ENCODE measurements around the gene PLA2G3. TPM values are rescaled to one million over a fixed set of nuclear protein-coding genes. Genes with fewer than 3 reads are reported as not detected.
"Not testable (repeated sequence)": the region's sequence is repeated elsewhere in the genome, so short reads cannot be mapped to it uniquely, and the experiment has no call there.

The PLA2G3 gene
- total RNA-seq, 1 donor: not detected

DNA sequence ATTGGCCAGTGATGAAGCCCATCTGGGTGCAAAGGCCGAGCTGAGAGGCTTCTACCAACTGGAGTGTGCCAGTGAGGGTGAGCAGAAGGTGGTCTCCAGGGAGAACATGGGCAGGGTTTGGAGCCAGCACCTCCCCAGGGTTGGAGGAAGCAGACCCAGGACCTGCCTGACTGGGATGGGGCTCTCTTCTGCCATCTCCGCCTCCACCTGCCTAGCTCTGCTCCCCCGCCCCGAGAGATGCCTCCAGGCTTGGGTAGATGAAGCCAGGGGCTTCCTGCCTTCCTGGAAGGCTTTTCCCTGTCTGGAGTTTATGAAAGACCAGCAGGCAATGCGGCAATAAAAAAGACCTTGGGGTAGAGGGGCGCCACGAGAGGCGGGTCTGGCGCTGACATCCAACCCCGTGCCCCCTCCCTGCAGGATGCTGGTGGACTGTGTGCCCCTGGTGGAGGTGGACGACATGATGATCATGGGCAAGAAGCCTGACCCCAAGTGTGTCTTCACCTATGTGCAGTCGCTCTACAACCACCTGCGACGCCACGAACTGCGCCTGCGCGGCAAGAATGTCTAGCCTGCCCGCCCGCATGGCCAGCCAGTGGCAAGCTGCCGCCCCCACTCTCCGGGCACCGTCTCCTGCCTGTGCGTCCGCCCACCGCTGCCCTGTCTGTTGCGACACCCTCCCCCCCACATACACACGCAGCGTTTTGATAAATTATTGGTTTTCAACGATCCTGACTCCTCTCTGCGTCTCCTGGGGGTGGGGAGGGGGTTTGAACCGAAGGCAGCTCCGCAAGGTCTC is 36.2 kb downstream of the PLA2G3 start:
- Histone ChIP-seq H3K4me1 (ENCODE audit: insufficient read depth, low read length) (peaks cover 19% of the 10 kb centered on the region), H3K9me3 (ENCODE audit: low read depth, low read length) (no peaks in the 10 kb centered on the region), H3K4me3 (ENCODE audit: low read length) (no peak overlapping the region), H3K27me3 (ENCODE audit: insufficient read depth, low read length) (no peaks in the 10 kb centered on the region)

DNA sequence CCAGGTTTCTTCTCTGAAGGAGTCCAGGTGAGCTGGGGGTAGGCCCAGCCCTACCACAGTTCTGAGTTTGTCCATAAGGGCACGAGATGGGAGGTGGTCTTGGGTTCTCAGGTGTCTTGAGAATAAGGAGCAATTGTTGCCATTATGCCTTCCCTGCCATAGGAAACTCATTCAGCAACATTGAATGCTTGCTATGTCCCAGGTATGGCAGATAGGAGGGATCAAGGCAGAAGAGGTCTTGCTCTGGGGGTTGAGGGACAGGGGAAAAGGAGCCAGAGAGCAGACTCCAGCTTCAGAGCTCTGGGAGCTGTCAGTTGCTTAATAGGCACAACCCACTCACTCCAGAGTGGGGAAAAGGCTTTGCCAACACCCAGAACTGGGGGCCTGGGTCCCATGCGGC is 37.2 kb downstream of the PLA2G3 start:
- H3K4me1 ChIP-seq (ENCODE audit: insufficient read depth, low read length): peaks cover 16% of the 10 kb centered on the region
- H3K4me3 ChIP-seq (ENCODE audit: low read length): no peak overlapping the region
- H3K9me3 ChIP-seq (ENCODE audit: low read depth, low read length): no peaks in the 10 kb centered on the region
- no peaks in the 10 kb centered on the region for H3K27me3 ChIP-seq (ENCODE audit: insufficient read depth, low read length)

DNA sequence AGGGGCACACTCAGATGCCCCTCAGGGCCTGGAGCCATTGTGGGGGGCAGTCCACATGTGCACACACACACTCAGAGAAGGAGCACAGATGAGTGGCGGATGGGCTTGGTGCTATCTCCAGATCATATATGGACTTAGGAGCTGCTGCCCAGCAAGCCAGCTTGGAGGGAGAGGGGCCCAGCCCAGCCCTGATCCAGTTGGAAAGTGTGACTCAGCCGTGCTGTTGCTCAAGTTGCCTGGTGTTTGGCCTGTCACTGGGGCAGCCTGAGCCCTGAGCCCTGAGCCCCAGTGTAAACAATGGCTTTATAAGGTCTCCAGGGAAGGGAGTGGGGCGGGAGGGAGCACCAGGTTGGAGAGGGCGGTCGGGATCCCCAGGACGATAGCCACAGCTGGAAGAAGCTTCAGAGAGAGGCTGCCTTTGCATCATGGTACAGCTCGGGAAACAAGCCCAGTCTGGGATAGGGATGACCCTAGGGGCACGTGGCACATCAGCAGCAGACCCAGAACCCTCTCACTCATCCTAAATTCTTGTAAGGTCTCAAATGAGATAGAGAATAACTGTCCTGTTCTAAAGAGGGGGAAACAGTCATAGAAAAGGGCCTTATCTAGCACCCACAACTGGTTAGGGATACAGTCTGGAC is 37.7 kb downstream of the PLA2G3 start:
- Histone ChIP-seq H3K4me3 (ENCODE audit: low read length) (no peak overlapping the region), H3K27me3 (ENCODE audit: insufficient read depth, low read length) (no peaks in the 10 kb centered on the region), H3K9me3 (ENCODE audit: low read depth, low read length) (no peaks in the 10 kb centered on the region), H3K4me1 (ENCODE audit: insufficient read depth, low read length) (peaks cover 11% of the 10 kb centered on the region)

DNA sequence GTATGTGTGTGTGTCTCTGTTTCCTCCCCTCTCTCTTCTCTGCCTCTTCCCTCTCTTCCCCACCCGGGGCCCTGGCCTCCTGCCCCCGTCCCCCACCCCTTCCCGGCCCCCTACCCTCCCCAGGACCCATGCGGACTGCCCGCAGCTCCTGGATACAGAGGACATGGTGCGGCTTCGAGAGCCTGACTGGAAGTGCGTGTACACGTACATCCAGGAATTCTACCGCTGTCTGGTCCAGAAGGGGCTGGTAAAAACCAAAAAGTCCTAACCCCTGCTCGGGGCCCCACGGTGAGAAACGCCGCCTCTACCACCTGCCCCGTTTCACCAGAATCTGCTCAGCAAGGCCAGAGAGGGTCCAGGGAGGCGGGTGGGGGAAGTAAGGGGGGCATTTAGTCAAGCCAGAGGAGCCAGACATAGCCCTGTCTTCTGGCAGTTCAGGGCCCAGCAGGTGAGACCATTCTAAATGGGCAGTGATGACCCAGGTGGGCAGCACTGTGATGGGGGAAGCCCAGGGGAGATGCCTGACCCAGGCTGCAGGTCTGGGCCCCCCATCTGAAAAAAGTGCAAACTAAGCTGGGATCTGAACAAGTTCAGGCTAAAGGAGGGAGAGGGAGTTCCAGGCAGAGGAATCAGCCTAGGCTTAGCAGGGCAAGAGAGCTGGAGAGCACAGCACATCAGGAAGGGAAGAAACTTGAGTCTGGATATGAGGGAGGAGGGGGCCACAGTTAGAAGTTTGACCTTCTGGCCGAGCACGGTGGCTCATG is 39.4 kb downstream of the PLA2G3 start:
- H3K4me3 ChIP-seq (ENCODE audit: low read length): no peak overlapping the region
- no peaks in the 10 kb centered on the region for H3K4me1 ChIP-seq (ENCODE audit: insufficient read depth, low read length)
- no peaks in the 10 kb centered on the region for H3K27me3 ChIP-seq (ENCODE audit: insufficient read depth, low read length)
- H3K9me3 ChIP-seq (ENCODE audit: low read depth, low read length): no peaks in the 10 kb centered on the region

DNA sequence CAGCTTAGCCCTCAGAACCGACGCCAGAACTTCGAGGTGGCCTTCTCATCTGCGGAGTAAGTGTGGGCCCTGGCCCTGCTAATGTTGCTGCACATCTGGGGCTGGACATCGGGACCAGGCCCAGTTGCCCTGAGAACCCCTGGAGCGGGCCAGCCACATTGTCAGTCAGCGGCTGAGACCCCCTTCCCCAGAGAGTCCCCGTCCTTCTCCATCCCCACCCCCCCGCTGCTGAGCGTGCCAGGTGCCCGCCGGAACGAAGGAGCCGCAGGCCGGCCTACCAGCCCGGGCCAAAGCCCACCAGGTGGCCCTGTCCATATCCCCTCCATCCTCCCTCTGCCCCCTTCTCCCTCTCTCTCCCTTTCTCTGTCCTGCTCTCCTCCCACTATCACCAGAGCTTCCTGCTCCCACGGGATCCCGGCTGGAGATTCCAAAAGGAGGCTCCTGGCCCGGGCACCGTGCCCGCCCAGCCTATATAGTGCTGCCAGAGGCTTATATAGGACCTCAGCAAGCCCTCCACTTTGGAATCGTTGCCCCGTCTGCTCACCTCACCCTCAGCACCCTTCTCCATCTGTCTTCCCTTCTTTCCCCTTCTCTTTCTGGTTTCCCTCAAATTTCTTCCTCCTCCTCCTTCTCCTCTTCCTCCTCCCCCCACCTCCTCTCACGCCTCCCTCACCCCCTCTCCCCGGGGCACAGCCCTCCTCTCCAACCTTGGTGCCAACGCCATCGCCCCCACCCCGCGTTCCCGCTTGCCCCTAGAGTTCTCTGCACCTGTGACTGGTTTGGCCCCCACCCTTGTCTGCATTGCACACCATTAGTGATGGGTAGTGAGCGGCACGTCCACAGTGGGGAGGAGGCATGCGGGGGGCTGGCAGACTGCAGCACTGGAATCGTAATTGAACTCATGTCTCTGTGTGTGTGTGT is 40.2 kb downstream of the PLA2G3 start:
- no peaks in the 10 kb centered on the region for H3K27me3 ChIP-seq (ENCODE audit: insufficient read depth, low read length)
- no peaks in the 10 kb centered on the region for H3K9me3 ChIP-seq (ENCODE audit: low read depth, low read length)
- H3K4me3 ChIP-seq (ENCODE audit: low read length): no peak overlapping the region
- H3K4me1 ChIP-seq (ENCODE audit: insufficient read depth, low read length): no peaks in the 10 kb centered on the region

DNA sequence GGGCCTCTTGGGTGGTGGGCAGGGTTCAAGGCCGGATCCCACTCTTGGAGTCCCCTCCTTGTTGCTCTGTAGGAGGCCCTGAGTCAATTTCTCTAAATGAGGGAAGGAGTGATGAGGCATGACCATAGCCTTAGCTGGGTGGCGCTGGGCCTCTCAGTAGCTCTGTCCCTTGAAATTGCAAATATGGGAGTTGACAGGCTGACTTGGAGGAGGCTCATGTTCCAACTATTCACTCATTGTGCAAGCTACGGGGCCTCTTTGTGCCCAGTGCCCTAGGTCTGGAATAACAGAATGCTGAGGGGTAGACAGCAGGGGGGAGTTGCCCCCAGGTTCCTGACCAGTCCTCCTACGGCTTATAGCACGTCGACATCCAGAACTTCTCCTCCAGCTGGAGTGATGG is 40.9 kb downstream of the PLA2G3 start:
- Histone ChIP-seq H3K4me1 (ENCODE audit: insufficient read depth, low read length) (no peaks in the 10 kb centered on the region), H3K27me3 (ENCODE audit: insufficient read depth, low read length) (no peaks in the 10 kb centered on the region), H3K4me3 (ENCODE audit: low read length) (no peak overlapping the region)

DNA sequence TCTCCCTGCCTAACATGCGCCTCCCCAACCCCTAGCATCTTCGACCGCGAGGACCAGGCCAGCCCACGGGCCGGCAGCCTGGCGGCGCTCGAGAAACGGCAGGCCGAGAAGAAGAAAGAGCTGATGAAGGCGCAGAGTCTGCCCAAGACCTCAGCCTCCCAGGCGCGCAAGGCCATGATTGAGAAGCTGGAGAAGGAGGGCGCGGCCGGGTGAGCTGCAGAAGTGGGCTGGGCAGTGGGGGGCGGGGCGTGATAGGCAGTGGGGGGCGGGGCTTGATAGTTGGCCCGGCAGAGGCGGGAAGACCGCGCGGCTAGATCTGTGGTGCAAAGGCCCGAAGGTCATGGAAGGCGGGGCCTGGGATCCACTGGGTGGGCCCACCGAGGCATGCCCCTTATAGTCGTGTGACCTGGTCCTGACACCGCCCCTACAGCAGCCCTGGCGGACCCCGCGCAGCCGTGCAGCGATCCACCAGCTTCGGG is 41.6 kb downstream of the PLA2G3 start:
- H3K27me3 ChIP-seq (ENCODE audit: insufficient read depth, low read length): no peaks in the 10 kb centered on the region
- no peak overlapping the region for H3K4me3 ChIP-seq (ENCODE audit: low read length)
- no peaks in the 10 kb centered on the region for H3K4me1 ChIP-seq (ENCODE audit: insufficient read depth, low read length)
- no peaks in the 10 kb centered on the region for H3K9me3 ChIP-seq (ENCODE audit: low read depth, low read length)

More for the DNA sequence above, 40.9 kb downstream of the PLA2G3 start:
- no peaks in the 10 kb centered on the region for H3K9me3 ChIP-seq (ENCODE audit: low read depth, low read length)

DNA sequence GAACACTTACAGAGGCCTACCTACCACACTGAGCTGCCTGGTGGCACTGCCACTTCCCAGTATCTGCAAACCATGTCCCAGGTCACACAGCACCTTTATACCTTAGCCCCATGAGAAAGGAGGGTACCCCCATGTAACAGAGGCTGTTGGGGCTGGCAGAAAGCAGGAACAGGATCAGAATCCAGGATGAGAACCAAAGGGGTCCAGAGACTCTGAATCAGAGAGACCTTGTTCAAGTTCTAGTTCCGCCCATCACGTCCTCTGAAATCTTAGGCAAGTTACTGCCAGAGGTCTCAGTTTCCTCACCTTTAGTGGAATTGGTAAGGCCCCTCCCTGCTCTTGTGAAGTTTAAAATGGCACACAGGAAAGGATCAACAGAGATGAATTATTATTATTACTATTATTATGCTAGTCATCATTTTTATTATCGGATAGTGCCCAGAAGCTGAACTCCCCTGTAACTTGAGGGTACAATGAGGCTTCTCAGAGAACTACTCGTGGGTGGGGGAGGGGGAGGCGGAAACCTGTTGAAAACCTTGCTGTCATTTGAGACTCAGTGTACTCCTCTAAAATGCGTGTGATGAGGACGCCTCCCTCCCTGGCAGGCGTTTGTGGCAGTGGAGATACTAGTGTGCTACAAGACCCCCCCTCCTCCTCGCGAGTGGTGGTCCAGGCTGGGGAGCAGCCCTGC is 42.2 kb downstream of the PLA2G3 start:
- Histone ChIP-seq H3K4me3 (ENCODE audit: low read length) (no peak overlapping the region), H3K4me1 (ENCODE audit: insufficient read depth, low read length) (no peaks in the 10 kb centered on the region), H3K27me3 (ENCODE audit: insufficient read depth, low read length) (no peaks in the 10 kb centered on the region)

DNA sequence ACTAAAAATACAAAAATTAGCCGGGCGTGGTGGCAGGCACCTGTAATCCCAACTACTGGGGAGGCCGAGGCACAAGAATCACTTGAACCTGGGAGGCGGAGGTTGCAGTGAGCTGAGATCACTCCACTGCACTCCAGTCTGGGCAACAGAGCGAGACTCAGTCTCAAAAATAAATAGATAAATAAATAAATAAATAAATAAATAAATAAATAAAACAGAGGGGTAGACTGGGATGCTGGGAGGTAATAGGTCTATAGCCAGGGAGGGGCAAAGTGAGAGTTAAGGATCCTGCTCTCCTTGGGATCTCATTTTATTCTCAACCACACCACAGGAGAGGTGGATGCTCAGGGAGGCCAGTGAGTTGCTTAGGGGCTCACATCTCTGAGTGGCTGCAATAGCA is 42.8 kb downstream of the PLA2G3 start:
- not testable (repeated sequence) for H3K27me3 ChIP-seq (ENCODE audit: insufficient read depth, low read length); H3K9me3 ChIP-seq (ENCODE audit: low read depth, low read length); H3K4me3 ChIP-seq (ENCODE audit: low read length); H3K4me1 ChIP-seq (ENCODE audit: insufficient read depth, low read length)

More for the DNA sequence above, 42.2 kb downstream of the PLA2G3 start:
- H3K9me3 ChIP-seq (ENCODE audit: low read depth, low read length): no peaks in the 10 kb centered on the region

DNA sequence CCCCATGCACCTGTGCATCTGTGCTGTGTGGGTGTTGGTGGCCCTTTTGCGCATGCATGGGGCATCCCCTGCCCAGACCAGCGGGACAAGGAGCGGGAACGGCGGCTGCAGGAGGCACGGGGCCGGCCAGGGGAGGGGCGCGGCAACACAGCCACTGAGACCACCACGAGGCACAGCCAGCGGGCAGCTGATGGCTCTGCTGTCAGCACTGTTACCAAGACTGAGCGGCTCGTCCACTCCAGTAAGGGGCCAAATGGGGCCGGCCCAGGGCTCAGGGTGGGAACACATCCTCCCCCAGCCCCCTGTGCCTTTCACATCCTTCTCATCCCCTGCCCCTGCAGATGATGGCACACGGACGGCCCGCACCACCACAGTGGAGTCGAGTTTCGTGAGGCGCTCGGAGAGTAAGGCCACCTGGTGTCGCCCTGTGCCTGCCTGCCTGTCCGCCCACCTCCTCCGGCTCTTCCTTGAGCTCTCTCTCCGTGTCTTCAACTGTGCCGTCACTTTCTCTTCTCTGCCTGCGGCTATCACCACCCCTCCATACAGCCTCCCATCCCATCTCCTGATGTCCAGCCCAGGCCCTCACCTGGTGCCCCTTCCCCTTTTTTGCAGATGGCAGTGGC is 43.5 kb downstream of the PLA2G3 start:
- Histone ChIP-seq H3K4me1 (ENCODE audit: insufficient read depth, low read length) (no peaks in the 10 kb centered on the region), H3K4me3 (ENCODE audit: low read length) (no peak overlapping the region), H3K27me3 (ENCODE audit: insufficient read depth, low read length) (no peaks in the 10 kb centered on the region), H3K9me3 (ENCODE audit: low read depth, low read length) (no peaks in the 10 kb centered on the region)

DNA sequence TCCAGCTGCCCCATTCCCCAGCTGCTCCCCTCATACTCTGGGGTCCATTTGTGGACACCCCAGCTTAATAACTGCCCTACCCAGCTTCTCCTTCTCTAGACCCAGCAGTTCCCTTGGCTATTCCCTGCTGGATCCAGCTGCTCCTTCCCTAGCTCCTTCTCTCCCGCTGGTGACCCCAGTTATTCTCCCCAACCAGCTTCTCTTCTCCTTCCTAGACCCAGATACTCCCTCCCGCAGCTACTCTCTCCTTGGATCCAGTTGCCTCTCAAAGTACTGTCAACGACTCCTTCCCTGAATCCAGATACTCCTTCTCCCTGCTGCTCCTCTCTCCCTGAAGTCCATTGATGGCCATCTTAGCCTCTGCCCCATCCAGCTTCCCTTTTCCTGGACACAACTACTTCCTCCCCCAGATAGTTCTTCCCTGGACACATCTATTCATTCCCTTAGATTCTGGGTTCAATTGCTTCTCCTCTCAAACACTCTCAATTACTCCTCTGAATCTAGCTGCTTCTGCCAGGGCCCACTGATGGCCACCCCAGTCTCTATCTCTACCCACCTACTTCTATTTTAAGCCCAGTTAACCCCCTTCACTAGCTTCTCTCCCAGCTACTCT is 44.6 kb downstream of the PLA2G3 start:
- H3K4me1 ChIP-seq (ENCODE audit: insufficient read depth, low read length): no peaks in the 10 kb centered on the region
- H3K27me3 ChIP-seq (ENCODE audit: insufficient read depth, low read length): no peaks in the 10 kb centered on the region
- no peaks in the 10 kb centered on the region for H3K9me3 ChIP-seq (ENCODE audit: low read depth, low read length)
- H3K4me3 ChIP-seq (ENCODE audit: low read length): no peak overlapping the region

DNA sequence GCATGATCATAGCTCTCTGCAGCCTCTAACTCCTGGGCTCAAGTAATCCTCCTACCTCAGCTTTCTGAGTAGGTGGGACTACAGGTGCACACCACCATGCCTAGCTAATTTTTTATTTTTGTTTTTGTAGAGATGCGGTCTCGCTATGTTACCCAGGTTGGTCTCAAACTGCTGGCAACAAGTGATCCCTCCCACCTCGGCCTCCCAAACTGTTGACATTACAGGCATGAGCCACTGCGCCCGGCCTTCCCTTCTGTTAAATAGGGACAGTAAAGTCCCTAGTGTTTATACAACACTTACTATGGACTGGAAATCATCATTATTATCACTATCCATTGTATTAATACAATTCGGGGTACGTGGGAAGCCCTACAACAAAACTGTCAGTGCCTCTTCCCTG is 45.6 kb downstream of the PLA2G3 start:
- H3K4me3 ChIP-seq (ENCODE audit: low read length): no peak overlapping the region
- no peaks in the 10 kb centered on the region for H3K9me3 ChIP-seq (ENCODE audit: low read depth, low read length)
- H3K4me1 ChIP-seq (ENCODE audit: insufficient read depth, low read length): no peaks in the 10 kb centered on the region
- H3K27me3 ChIP-seq (ENCODE audit: insufficient read depth, low read length): no peaks in the 10 kb centered on the region

DNA sequence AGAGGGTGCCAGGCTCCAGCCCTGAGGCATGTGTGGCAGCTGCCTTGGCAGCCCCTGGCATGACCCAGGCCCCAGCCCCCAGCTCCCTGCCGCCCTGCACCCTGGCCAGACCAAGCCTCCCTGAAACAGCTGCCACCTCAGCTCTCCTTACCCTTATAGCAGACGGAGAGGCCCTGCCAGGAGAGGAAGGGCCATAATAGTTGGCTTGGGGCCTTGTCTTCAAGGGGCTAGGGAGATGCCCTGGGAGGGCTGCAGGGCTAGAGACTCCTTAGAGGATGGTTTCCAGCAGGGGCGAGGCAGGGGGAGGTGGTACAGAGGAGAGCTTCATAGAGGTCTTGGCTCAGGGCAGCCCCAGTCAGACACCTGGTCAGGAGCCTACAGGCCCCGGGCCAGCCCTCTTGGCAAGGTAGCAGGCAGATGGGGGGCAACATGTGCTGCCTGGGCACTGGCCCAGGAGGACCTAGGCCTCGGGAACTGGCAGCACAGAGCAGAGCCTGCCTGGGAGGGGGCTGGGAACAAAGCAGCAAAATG is 46.2 kb downstream of the PLA2G3 start:
- Histone ChIP-seq H3K4me3 (ENCODE audit: low read length) (no peak overlapping the region), H3K4me1 (ENCODE audit: insufficient read depth, low read length) (no peaks in the 10 kb centered on the region), H3K9me3 (ENCODE audit: low read depth, low read length) (no peaks in the 10 kb centered on the region), H3K27me3 (ENCODE audit: insufficient read depth, low read length) (no peaks in the 10 kb centered on the region)
